Ectodermal cell (in vitro differentiated cells): ENCODE results near the gene CACNG6. TPM values are rescaled to one million over a fixed set of nuclear protein-coding genes. Genes with fewer than 3 reads are reported as not detected.
A peak's percentile ranks its signal among the peaks of the same experiment; 100 is the strongest.
"Not testable (repeated sequence)": the region's sequence is repeated elsewhere in the genome, so short reads cannot be mapped to it uniquely, and the experiment has no call there.

Experiments used
- H3K27ac ChIP-seq: 2 replicates; pipeline ENCODE4 v1.7.0; 2013; ENCODE audit warnings: mild to moderate bottlenecking, low read depth, low read length; ENCODE audit not compliant: insufficient read depth, poor library complexity, severe bottlenecking
- H3K27me3 ChIP-seq: 2 replicates; pipeline ENCODE4 v1.7.0; 2013; ENCODE audit warnings: mild to moderate bottlenecking, low read length; ENCODE audit not compliant: insufficient read depth, control insufficient read depth, poor library complexity, severe bottlenecking
- H3K36me3 ChIP-seq: one replicate; pipeline ENCODE4 v1.7.0; 2013; ENCODE audit warnings: low read length; ENCODE audit not compliant: control insufficient read depth, insufficient read depth
- H3K4me1 ChIP-seq: one replicate; pipeline ENCODE4 v1.7.0; 2013; ENCODE audit warnings: low read length; ENCODE audit not compliant: control insufficient read depth, insufficient read depth
- H3K4me3 ChIP-seq: 2 replicates; pipeline ENCODE4 v1.7.0; 2013; ENCODE audit warnings: low read depth, low read length, control low read depth; ENCODE audit not compliant: insufficient read depth
- H3K9me3 ChIP-seq: 2 replicates; pipeline ENCODE4 v1.7.0; 2013; ENCODE audit warnings: mild to moderate bottlenecking, low read length, moderate library complexity; ENCODE audit not compliant: control insufficient read depth
- WGBS, 2 experiments: methylation state at CpG; one replicate each; pipeline ENCODE4 v1.1.7; 2013; ENCODE audit warnings: missing lambda C conversion rate in 2 of 2; 5-methylcytosine and 5-hydroxymethylcytosine counted together
- polyA plus RNA-seq, 4 experiments: library from polyadenylated mRNA; stranded (reverse); fragments of 50-300 nt; gene quantifications; one replicate each; pipeline ENCODE4 v1.2.3, GENCODE V29; 2013

CACNG6 gene
- polyA plus RNA-seq (2013, experiment 1 of 4): 1.6 TPM
- polyA plus RNA-seq (2013, experiment 2 of 4): 2.5 TPM
- polyA plus RNA-seq (2013, experiment 3 of 4): 3.4 TPM
- 3.9 TPM for polyA plus RNA-seq (2013, experiment 4 of 4)

- H3K4me3 ChIP-seq: peak within 1 kb of the TSS; percentile 30
- H3K27ac ChIP-seq: peak within 1 kb of the TSS; percentile 44
- no peaks in the 10 kb centered on the region for H3K4me1 ChIP-seq
- H3K27me3 ChIP-seq: peaks cover 41% of the 10 kb centered on the region
- H3K9me3 ChIP-seq: no peaks in the 10 kb centered on the region
- no peaks in the 10 kb centered on the region for H3K36me3 ChIP-seq
- WGBS, 2 experiments: 7 to 8% methylated on average over 65 to 66 of the region's 66 CpGs
Measured at GRCh38 chr19:53991224-53992113, at the start of gene CACNG6. Gene CACNG6 (plus strand): TSS chr19:53991637. CDS start chr19:53992878, 1,241 bp downstream.

GRCh38 chr19:53942001-53942786, 49.2 kb upstream of the CACNG6 start:
- Histone ChIP-seq H3K36me3 (no peaks in the 10 kb centered on the region), H3K9me3 (no peaks in the 10 kb centered on the region), H3K4me3 (peak overlapping the region; percentile 22), H3K4me1 (peaks cover 4% of the 10 kb centered on the region), H3K27me3 (peaks cover 18% of the 10 kb centered on the region), H3K27ac (no peak overlapping the region)
- 37 to 40% methylated on average over 55 of the region's 55 CpGs for WGBS, 2 experiments

- peaks cover 18% of the 10 kb centered on the region for H3K27me3 ChIP-seq
- 92 to 96% methylated on average over 4 of the region's 4 CpGs for WGBS, 2 experiments
- H3K27ac ChIP-seq: no peak overlapping the region
- no peaks in the 10 kb centered on the region for H3K9me3 ChIP-seq
- H3K4me1 ChIP-seq: peaks cover 4% of the 10 kb centered on the region
- no peaks in the 10 kb centered on the region for H3K36me3 ChIP-seq
- H3K4me3 ChIP-seq: no peak overlapping the region
Measured at GRCh38 chr19:53944416-53944815, 47.0 kb upstream of the CACNG6 start.

GRCh38 chr19:53944933-53945332, 46.5 kb upstream of the CACNG6 start:
- Histone ChIP-seq H3K36me3 (no peaks in the 10 kb centered on the region), H3K27me3 (peaks cover 18% of the 10 kb centered on the region), H3K4me1 (peaks cover 4% of the 10 kb centered on the region), H3K9me3 (no peaks in the 10 kb centered on the region), H3K4me3 (no peak overlapping the region), H3K27ac (no peak overlapping the region)
- 91 to 92% methylated on average over 4 of the region's 4 CpGs for WGBS, 2 experiments

- Histone ChIP-seq H3K4me3 (peak overlapping the region; percentile 19), H3K27me3 (peaks cover 18% of the 10 kb centered on the region)
- WGBS, 2 experiments: 40 to 45% methylated on average over 9 of the region's 9 CpGs
Measured at GRCh38 chr19:53945441-53945840, 46.0 kb upstream of the CACNG6 start.

GRCh38 chr19:53945998-53946397, 45.4 kb upstream of the CACNG6 start:
- Histone ChIP-seq H3K4me3 (peak overlapping the region; percentile 19), H3K4me1 (peaks cover 4% of the 10 kb centered on the region), H3K36me3 (no peaks in the 10 kb centered on the region), H3K9me3 (no peaks in the 10 kb centered on the region), H3K27ac (no peak overlapping the region), H3K27me3 (peaks cover 18% of the 10 kb centered on the region)
- 88 to 99% methylated on average over 2 of the region's 2 CpGs for WGBS, 2 experiments

More at GRCh38 chr19:53945441-53945840, 46.0 kb upstream of the CACNG6 start:
- Histone ChIP-seq H3K4me1 (peaks cover 4% of the 10 kb centered on the region), H3K27ac (no peak overlapping the region), H3K36me3 (no peaks in the 10 kb centered on the region), H3K9me3 (no peaks in the 10 kb centered on the region)

GRCh38 chr19:53947624-53948023, 43.8 kb upstream of the CACNG6 start:
- no peaks in the 10 kb centered on the region for H3K36me3 ChIP-seq
- no peaks in the 10 kb centered on the region for H3K9me3 ChIP-seq
- H3K27ac ChIP-seq: no peak overlapping the region
- WGBS, 2 experiments: 68 to 72% methylated on average over 4 to 5 of the region's 5 CpGs
- no peak overlapping the region for H3K4me3 ChIP-seq
- peaks cover 4% of the 10 kb centered on the region for H3K4me1 ChIP-seq
- H3K27me3 ChIP-seq: peaks cover 15% of the 10 kb centered on the region

GRCh38 chr19:53948611-53949010, 42.8 kb upstream of the CACNG6 start:
- H3K4me1 ChIP-seq, H3K9me3 ChIP-seq, H3K27me3 ChIP-seq, H3K4me3 ChIP-seq, H3K27ac ChIP-seq, H3K36me3 ChIP-seq: not testable (repeated sequence)
- 88 to 90% methylated on average over 4 of the region's 5 CpGs for WGBS, 2 experiments

GRCh38 chr19:53951436-53951835, 40.0 kb upstream of the CACNG6 start:
- H3K4me3 ChIP-seq: no peak overlapping the region
- H3K27ac ChIP-seq: no peak overlapping the region
- H3K4me1 ChIP-seq: no peaks in the 10 kb centered on the region
- 83% methylated on average over 11 of the region's 11 CpGs for WGBS, 2 experiments
- H3K36me3 ChIP-seq: no peaks in the 10 kb centered on the region
- H3K9me3 ChIP-seq: no peaks in the 10 kb centered on the region
- peaks cover 2% of the 10 kb centered on the region for H3K27me3 ChIP-seq

- WGBS, 2 experiments: 91% methylated on average over 8 to 9 of the region's 9 CpGs
- H3K4me1 ChIP-seq: no peaks in the 10 kb centered on the region
Measured at GRCh38 chr19:53951947-53952346, 39.5 kb upstream of the CACNG6 start.

More at GRCh38 chr19:53951947-53952346, 39.5 kb upstream of the CACNG6 start:
- Histone ChIP-seq H3K36me3 (no peaks in the 10 kb centered on the region), H3K4me3 (no peak overlapping the region), H3K27ac (no peak overlapping the region), H3K27me3 (peaks cover 4% of the 10 kb centered on the region), H3K9me3 (no peaks in the 10 kb centered on the region)
